H1 (cell line): ENCODE results near the gene ECT2L. TPM values are rescaled to one million over a fixed set of nuclear protein-coding genes. Genes with fewer than 3 reads are reported as not detected.

Experiments
- CTCF ChIA-PET: fragments of 300-600 bp; sonication (Branson Sonifier 250); formaldehyde crosslinking; loops from one replicate; lab custom pipeline; 2021; ENCODE audit not compliant: partially characterized antibody; lab: Charles Lee
- POLR2A ChIA-PET: fragments of 300-600 bp; sonication (Branson Sonifier 250); formaldehyde crosslinking; loops from one replicate; lab custom pipeline; 2021; ENCODE audit warnings: inconsistent platforms; ENCODE audit not compliant: partially characterized antibody; lab: Charles Lee
- DNase-seq, 2 experiments: peaks; one replicate each; pipeline versions ENCODE4 v3.0.0 to v3.0.0-alpha.2; 2010 to 2022; ENCODE audit warnings: low spot score in 2 of 2, low read depth in 1 of 2, mixed read lengths in 1 of 2
- FAIRE-seq: peaks from 2 replicates; lab custom pipeline; 2011; peaks lifted over from hg19 to GRCh38; lab: Jason Lieb, UNC
- H2AFZ ChIP-seq: 2 replicates; pipeline ENCODE4 v1.8.1; 2012; ENCODE audit warnings: low read length, inconsistent platforms
- H2AK5ac ChIP-seq: 2 replicates; pipeline ENCODE4 v1.6.1; 2013; ENCODE audit warnings: low read depth, low read length
- H2BK120ac ChIP-seq: replicated peaks from 2 replicates; pipeline ENCODE3; 2013; ENCODE audit warnings: low read depth, low read length, inconsistent platforms
- H2BK12ac ChIP-seq: 2 replicates; pipeline ENCODE4 v1.6.1; 2013; ENCODE audit warnings: low read depth, low read length
- H2BK15ac ChIP-seq: 2 replicates; pipeline ENCODE4 v1.6.1; 2013; ENCODE audit warnings: low read length
- H2BK20ac ChIP-seq: 2 replicates; pipeline ENCODE4 v1.6.1; 2013; ENCODE audit warnings: low read length
- H2BK5ac ChIP-seq: 2 replicates; pipeline ENCODE4 v1.6.1; 2013; ENCODE audit warnings: low read depth, low read length
- H3K14ac ChIP-seq: 2 replicates; pipeline ENCODE4 v1.6.1; 2013; ENCODE audit warnings: inconsistent platforms; ENCODE audit not compliant: insufficient read length
- H3K18ac ChIP-seq: 2 replicates; pipeline ENCODE4 v1.6.1; 2013; ENCODE audit warnings: low read length; ENCODE audit errors: extremely low read depth
- H3K23ac ChIP-seq: 2 replicates; pipeline ENCODE4 v1.6.1; 2013; ENCODE audit warnings: inconsistent platforms; ENCODE audit not compliant: insufficient read length
- H3K23me2 ChIP-seq: 2 replicates; pipeline ENCODE4 v1.6.1; 2013; ENCODE audit warnings: low read depth, low read length
- H3K27ac ChIP-seq: 2 replicates; pipeline ENCODE4 v1.6.1; 2011; ENCODE audit warnings: low read depth, low read length, inconsistent platforms
- H3K27me3 ChIP-seq, 4 experiments: replicated peaks in 1 of 4; 1 replicate in 1 of 4; 2 replicates in 3 of 4; pipeline versions ENCODE4 v1.6.1 to v1.8.1; 2011 to 2013; ENCODE audit warnings: low read length in 3 of 4, mild to moderate bottlenecking in 3 of 4, inconsistent platforms in 2 of 4, mixed read lengths in 2 of 4, moderate library complexity in 1 of 4; ENCODE audit not compliant: control insufficient read depth in 3 of 4, insufficient read depth in 3 of 4; ENCODE audit errors: extremely low read depth in 1 of 4
- H3K36me3 ChIP-seq, 4 experiments: 2 replicates each; pipeline versions ENCODE4 v1.6.1 to v1.8.1; 2011 to 2013; ENCODE audit warnings: mild to moderate bottlenecking in 4 of 4, low read length in 3 of 4, moderate library complexity in 2 of 4, control low read depth in 1 of 4, inconsistent platforms in 1 of 4; ENCODE audit not compliant: insufficient read depth in 4 of 4, control insufficient read depth in 2 of 4
- H3K4ac ChIP-seq: replicated peaks from 2 replicates; pipeline ENCODE3; 2013; ENCODE audit warnings: low read length, low read depth, mixed read lengths, inconsistent platforms; ENCODE audit not compliant: insufficient read length
- H3K4me1 ChIP-seq, 4 experiments: replicated peaks in 1 of 4; 1 replicate in 1 of 4; 2 replicates in 3 of 4; pipeline versions ENCODE4 v1.6.1 to v1.8.1; 2011 to 2013; ENCODE audit warnings: low read length in 3 of 4, inconsistent platforms in 2 of 4, mixed read lengths in 1 of 4; ENCODE audit not compliant: insufficient read depth in 4 of 4, control insufficient read depth in 3 of 4
- H3K4me2 ChIP-seq, 2 experiments: 2 replicates each; pipeline versions ENCODE4 v1.6.1 to v1.8.1; 2011 to 2013; ENCODE audit warnings: low read depth in 2 of 2, low read length in 2 of 2, control low read depth in 1 of 2, inconsistent platforms in 1 of 2, mild to moderate bottlenecking in 1 of 2; ENCODE audit not compliant: insufficient read depth in 1 of 2
- H3K4me3 ChIP-seq, 4 experiments: fragments of 200-600, 300-600 bp in 1 of 4; sonication (generic), shearing (Covaris generic), sonication (Bioruptor Twin) in 1 of 4; 2 replicates each; pipeline versions ENCODE4 v1.5.1 to v1.8.1; 2011 to 2016; ENCODE audit warnings: low read length in 4 of 4, low read depth in 3 of 4, control low read depth in 2 of 4, inconsistent platforms in 2 of 4, mild to moderate bottlenecking in 2 of 4, mixed read lengths in 1 of 4, moderate library complexity in 1 of 4; ENCODE audit not compliant: insufficient read depth in 2 of 4; ENCODE audit errors: extremely low read depth in 1 of 4
- H3K56ac ChIP-seq: replicated peaks from 2 replicates; pipeline ENCODE3; 2013; ENCODE audit warnings: low read depth, mild to moderate bottlenecking, mixed read lengths, low read length, inconsistent platforms; ENCODE audit not compliant: insufficient read length
- H3K79me1 ChIP-seq: 2 replicates; pipeline ENCODE4 v1.6.1; 2013; ENCODE audit warnings: low read depth, low read length, control low read depth
- H3K79me2 ChIP-seq, 2 experiments: 2 replicates each; pipeline versions ENCODE4 v1.6.1 to v1.8.1; 2012 to 2013; ENCODE audit warnings: low read length in 2 of 2, mild to moderate bottlenecking in 2 of 2, inconsistent platforms in 1 of 2; ENCODE audit not compliant: insufficient read depth in 2 of 2, control insufficient read depth in 1 of 2
- H3K9ac ChIP-seq, 4 experiments: replicated peaks in 1 of 4; 1 replicate in 1 of 4; 2 replicates in 3 of 4; pipeline versions ENCODE4 v1.6.1 to v1.8.1; 2011 to 2013; ENCODE audit warnings: low read depth in 3 of 4, low read length in 3 of 4, control low read depth in 2 of 4, mild to moderate bottlenecking in 2 of 4, moderate library complexity in 2 of 4, inconsistent platforms in 1 of 4; ENCODE audit errors: extremely low read depth in 1 of 4
- H3K9me3 ChIP-seq, 2 experiments: 2 replicates each; pipeline versions ENCODE4 v1.6.1 to v1.8.1; 2012 to 2013; ENCODE audit warnings: mild to moderate bottlenecking in 2 of 2, moderate library complexity in 2 of 2, control low read depth in 1 of 2, inconsistent platforms in 1 of 2, low read depth in 1 of 2, low read length in 1 of 2, mixed read lengths in 1 of 2; ENCODE audit not compliant: insufficient read depth in 2 of 2
- H4K20me1 ChIP-seq, 2 experiments: replicated peaks in 1 of 2; 2 replicates each; pipeline versions ENCODE3 to v1.8.1; 2011 to 2013; ENCODE audit warnings: inconsistent platforms in 2 of 2, low read length in 2 of 2, mild to moderate bottlenecking in 1 of 2; ENCODE audit not compliant: insufficient read depth in 2 of 2, control insufficient read depth in 1 of 2
- H4K5ac ChIP-seq: 2 replicates; pipeline ENCODE4 v1.6.1; 2013; ENCODE audit warnings: low read length, low read depth, mixed read lengths, inconsistent platforms; ENCODE audit not compliant: insufficient read length
- H4K8ac ChIP-seq: 2 replicates; pipeline ENCODE4 v1.8.0; 2013; ENCODE audit warnings: mild to moderate bottlenecking, moderate library complexity, low read length, inconsistent platforms; ENCODE audit not compliant: insufficient read depth; ENCODE audit errors: extremely low read depth
- H4K91ac ChIP-seq: replicated peaks from 2 replicates; pipeline ENCODE3; 2013; ENCODE audit warnings: low read length, mixed read lengths, inconsistent platforms; ENCODE audit not compliant: insufficient read length
- BCL11A ChIP-seq, 2 experiments: IDR thresholded peaks; one replicate each; pipeline ENCODE4 v1.6.1; 2011; ENCODE audit warnings: low read depth in 2 of 2, low read length in 2 of 2, mild to moderate bottlenecking in 2 of 2
- BRCA1 ChIP-seq: IDR thresholded peaks from 2 replicates; pipeline ENCODE4 v1.6.1; 2012; ENCODE audit warnings: low read depth, low read length, improper control_type of control experiment
- CHD2 ChIP-seq: IDR thresholded peaks from 2 replicates; pipeline ENCODE4 v1.6.1; 2012; ENCODE audit warnings: low read length, improper control_type of control experiment
- EGR1 ChIP-seq: IDR thresholded peaks from 2 replicates; pipeline ENCODE4 v1.6.1; 2011; ENCODE audit warnings: low read depth, low read length, borderline replicate concordance
- KDM1A ChIP-seq: fragments of 200-600, 300-600 bp; sonication (generic); IDR thresholded peaks from 2 replicates; pipeline ENCODE4 v1.7.1; 2016; ENCODE audit warnings: mild to moderate bottlenecking, low read length, borderline replicate concordance
- RBBP5 ChIP-seq: IDR thresholded peaks from 2 replicates; pipeline ENCODE4 v1.7.1; 2012; ENCODE audit warnings: low read depth, mild to moderate bottlenecking, inconsistent platforms, low read length, moderate library complexity, borderline replicate concordance
- RXRA ChIP-seq: IDR thresholded peaks from 2 replicates; pipeline ENCODE4 v1.6.1; 2011; ENCODE audit warnings: low read depth, mild to moderate bottlenecking, low read length, moderate library complexity; ENCODE audit not compliant: insufficient read depth
- SIRT6 ChIP-seq: IDR thresholded peaks from one replicate; pipeline ENCODE4 v1.7.1; 2012; ENCODE audit warnings: low read length, inconsistent platforms
- SP1 ChIP-seq: IDR thresholded peaks from 2 replicates; pipeline ENCODE4 v1.6.1; 2011; ENCODE audit warnings: low read depth, low read length
- SRF ChIP-seq: IDR thresholded peaks from 2 replicates; pipeline ENCODE4 v1.6.1; 2011; ENCODE audit warnings: mild to moderate bottlenecking, low read depth, low read length, moderate library complexity
- SUZ12 ChIP-seq: fragments of 200-600 bp; sonication (generic); IDR thresholded peaks from 2 replicates; pipeline ENCODE4 v1.6.1; 2012; ENCODE audit warnings: mild to moderate bottlenecking, inconsistent platforms, low read length, moderate library complexity, mixed read lengths
- YY1 ChIP-seq: IDR thresholded peaks from 2 replicates; pipeline ENCODE4 v1.6.1; 2011; ENCODE audit warnings: low read depth, mild to moderate bottlenecking, low read length
- WGBS, 2 experiments: shearing (Covaris generic) in 1 of 2; methylation state at CpG; one replicate each; pipeline versions ENCODE4 v1.1.6 to v1.1.7; 2013 to 2015; ENCODE audit warnings: low lambda C conversion rate in 2 of 2, mixed read lengths in 2 of 2, inconsistent platforms in 1 of 2, low coverage in 1 of 2, missing lambda C conversion rate in 1 of 2; ENCODE audit not compliant: insufficient replicate concordance in 2 of 2, insufficient coverage in 1 of 2, insufficient read length in 1 of 2; ENCODE audit errors: extremely low coverage in 1 of 2, missing lambda C conversion rate in 1 of 2; 5-methylcytosine and 5-hydroxymethylcytosine counted together
- polyA plus RNA-seq, 7 experiments: library from polyadenylated mRNA; depleted of rRNA in 3 of 7; stranded (reverse) in 5 of 7; unstranded in 2 of 7; fragments of >200 nt in 5 of 7; fragments of 200-250 nt in 2 of 7; gene quantifications; 1 replicate in 5 of 7; 2 replicates in 1 of 7; 4 replicates in 1 of 7; pipeline versions ENCODE4 v1.2.1 to v1.2.3, GENCODE V29; 2011 to 2013; ENCODE audit warnings: missing spikeins in 2 of 7, mixed read lengths in 2 of 7
- total RNA-seq: library from RNA; stranded (reverse); fragmentation: NEBNext Ultra II Directional; extraction: Animal tissue kit (Norgen Biotek cat#: 25700); gene quantifications from 2 replicates; pipeline ENCODE4 v1.2.1, GENCODE V29; 2021
- TF ChIP-seq, protein P1 (sequence below): IDR thresholded peaks from 2 replicates; pipeline ENCODE4 v1.6.1; 2012; ENCODE audit warnings: inconsistent platforms

The ECT2L gene
- total and polyA plus RNA-seq, 2 of the 8 experiments (the other 6 are each of a cell fraction or from before 2014, with no cell fraction given): not detected

DNA sequence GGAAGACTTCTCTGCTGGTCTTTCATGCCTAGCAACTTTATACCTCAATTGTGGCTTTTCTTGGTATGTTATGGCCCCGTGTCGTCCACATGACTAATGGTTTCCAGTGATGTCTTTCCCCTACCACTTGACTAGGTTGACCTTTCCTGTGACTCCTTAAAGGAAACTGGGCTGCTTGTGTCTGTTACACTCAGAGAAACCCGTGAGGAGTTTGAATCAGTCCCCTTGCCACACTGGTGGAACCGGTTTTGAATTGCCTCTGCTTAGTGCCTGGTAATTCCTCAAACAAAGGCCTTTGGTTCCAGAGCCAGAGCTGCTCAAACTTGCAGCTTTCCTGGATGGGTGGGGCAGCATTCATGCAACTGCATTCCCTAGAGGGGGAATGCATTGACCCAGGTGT, 21.9 kb downstream of the ECT2L start:
- Histone ChIP-seq H3K23me2 (no peaks in the 10 kb centered on the region; the same call in 1 of the 2 replicates), H4K20me1 (no peaks in the 10 kb centered on the region), H2AK5ac (no peak overlapping the region), H3K14ac (no peak overlapping the region), H3K23ac (no peak overlapping the region), H2BK20ac (peak overlapping the region; percentile 98; the same call in 1 of the 2 replicates), H3K4me2 (peak overlapping the region; percentile 32 to 57; a peak in 3 of 4 replicates), H3K4me3 (no peak overlapping the region), H3K27ac (0 out of 2 replicates have a peak overlapping the region, but pooled peaks have one; percentile 20), H4K8ac (no peak overlapping the region), H3K79me1 (no peaks in the 10 kb centered on the region), H3K79me2 (no peaks in the 10 kb centered on the region), H3K4ac (no peak overlapping the region), H2BK5ac (peak overlapping the region; percentile 80), H3K9ac (no peak overlapping the region; a peak in 1 of 7 replicates), H3K9me3 (no peaks in the 10 kb centered on the region), H2BK120ac (peak overlapping the region; percentile 62), H3K18ac (peak overlapping the region; percentile 72; the same call in 1 of the 2 replicates), H2BK12ac (peak overlapping the region; percentile 13), H4K5ac (peak overlapping the region; percentile 41), H2AFZ (peak overlapping the region; percentile 85), H3K36me3 (no peaks in the 10 kb centered on the region), H4K91ac (no peak overlapping the region), H2BK15ac (no peak overlapping the region; the same call in 1 of the 2 replicates), H3K27me3 (no peaks in the 10 kb centered on the region; a peak in 1 of 7 replicates), H3K4me1 (peaks cover 0 to 6% (median 3%) of the 10 kb centered on the region in 4 experiments; a peak in 4 of 7 replicates), H3K56ac (no peak overlapping the region)
- 42% methylated on average over 4 of the region's 4 CpGs; no CpG with 5 or more reads in 1 of the 2 experiments for WGBS, 2 experiments
- DNase-seq: peak; percentile 41 to 64
- ChIA-PET POLR2A (interaction anchor here (0.9 to 2.6 kb wide), 8 partner anchors 18 to 557 kb away, joined by 3 to 10 read pairs (median 3); partner anchors contain the start of genes CITED2 and REPS1), CTCF (interaction anchor here (0.5 to 1.4 kb wide), 5 partner anchors 16 to 290 kb away, joined by 3 read pairs; no protein-coding TSS in a partner anchor)
- peak; percentile 92 for FAIRE-seq
- TF ChIP-seq, protein P1, sequence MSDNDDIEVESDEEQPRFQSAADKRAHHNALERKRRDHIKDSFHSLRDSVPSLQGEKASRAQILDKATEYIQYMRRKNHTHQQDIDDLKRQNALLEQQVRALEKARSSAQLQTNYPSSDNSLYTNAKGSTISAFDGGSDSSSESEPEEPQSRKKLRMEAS: no peak; the same call in 1 of the 2 replicates
- TF ChIP-seq SUZ12: no peak
- 0 out of 2 replicates have a peak, but pooled peaks have one; percentile 25 for TF ChIP-seq SRF
- TF ChIP-seq BRCA1: no peak
- TF ChIP-seq RBBP5: peak; percentile 94; the same call in 1 of the 2 replicates
- TF ChIP-seq YY1: 0 out of 2 replicates have a peak, but pooled peaks have one; percentile 35
- no peak for TF ChIP-seq SIRT6
- no peak for TF ChIP-seq KDM1A
- TF ChIP-seq SP1: peak; percentile 91
- no peak for TF ChIP-seq CHD2
- TF ChIP-seq RXRA: 0 out of 2 replicates have a peak, but pooled peaks have one; percentile 39
- TF ChIP-seq EGR1: 0 out of 2 replicates have a peak, but pooled peaks have one; percentile 39
- TF ChIP-seq BCL11A (IDR thresholded peaks at IDR 0.05; ENCODE audit: low read depth in 2 of 2, low read length in 2 of 2): peak in 1 of 2 experiments; percentile 49
